Upper lobe of left lung (tissue), 4 donors: ENCODE data around the gene EFCAB10.

Experiments
- CTCF ChIP-seq, 6 experiments: fragments of 450-650 bp in 4 of 6; fragments of 200-600 bp in 2 of 6; sonication (generic) in 2 of 6; IDR thresholded peaks; one replicate each; pipeline ENCODE4 v1.5.1; 2016 to 2019; ENCODE audit warnings: antibody characterized with exemption in 6 of 6
- EP300 ChIP-seq, 4 donors: sonication (generic); formaldehyde crosslinking; IDR thresholded peaks; one replicate each; pipeline ENCODE4 v1.5.1; 2017; ENCODE audit warnings: antibody characterized with exemption in 4 of 4, control low read depth in 2 of 4
- POLR2A ChIP-seq, 4 donors: fragments of 450-650 bp; IDR thresholded peaks; one replicate each; pipeline ENCODE4 v1.5.1; 2016 to 2017; ENCODE audit warnings: antibody characterized with exemption in 4 of 4, mild to moderate bottlenecking in 2 of 4

- TF ChIP-seq EP300 (IDR thresholded peaks at IDR 0.05), result no peak
- no peak for TF ChIP-seq CTCF (IDR thresholded peaks at IDR 0.05)
- no peak for TF ChIP-seq POLR2A (IDR thresholded peaks at IDR 0.05)
These were observed 13.5 kb downstream of the EFCAB10 start for GRCh38 chr7:105567821-105568220.
